ENCODE results near the gene PRKAR1B.

Gene PRKAR1B

DNA sequence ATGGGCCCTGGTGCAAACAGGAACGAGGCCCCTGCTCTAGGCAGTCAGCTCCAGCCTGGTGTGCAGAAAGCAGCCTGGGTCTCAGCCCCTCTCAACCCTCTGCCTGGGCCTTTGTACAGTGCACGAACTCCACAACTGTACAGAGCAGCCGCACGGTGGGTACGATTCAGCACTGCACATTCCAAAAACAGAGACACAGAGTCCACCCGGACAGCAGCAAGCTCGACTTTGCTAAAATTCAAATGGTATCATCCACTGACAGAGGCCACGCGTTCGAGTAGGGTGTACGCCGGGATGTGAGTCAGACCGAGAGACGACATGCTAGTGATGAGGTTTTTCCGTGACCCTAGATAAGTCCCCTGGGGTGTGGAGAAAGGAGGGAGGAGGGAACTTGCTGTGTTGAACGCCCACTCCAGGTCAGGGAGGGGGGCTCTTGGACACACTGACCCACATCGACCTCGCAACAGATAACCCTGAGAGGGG, 141.8 kb downstream of the PRKAR1B start:
- no peak for DNase-seq

DNA sequence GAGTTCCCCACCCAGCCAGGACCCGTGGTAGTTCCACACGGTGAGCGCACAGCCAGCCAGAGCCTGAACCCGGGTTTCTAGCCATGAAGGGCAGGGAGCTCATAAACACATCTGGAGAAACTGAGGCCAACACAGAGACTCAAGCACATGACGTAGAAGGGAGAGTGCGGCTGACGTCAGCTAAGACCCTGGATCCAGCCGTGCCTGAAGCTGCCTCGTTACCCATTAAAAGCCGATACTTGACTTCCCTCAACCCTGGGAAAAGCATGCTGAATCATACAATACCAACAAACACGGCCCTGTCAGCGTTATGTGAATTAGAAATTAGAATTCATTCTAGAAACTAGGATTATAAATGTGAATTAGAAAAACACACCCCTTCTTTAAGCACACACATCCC, 142.3 kb downstream of the PRKAR1B start:
- DNase-seq: no peak

DNA sequence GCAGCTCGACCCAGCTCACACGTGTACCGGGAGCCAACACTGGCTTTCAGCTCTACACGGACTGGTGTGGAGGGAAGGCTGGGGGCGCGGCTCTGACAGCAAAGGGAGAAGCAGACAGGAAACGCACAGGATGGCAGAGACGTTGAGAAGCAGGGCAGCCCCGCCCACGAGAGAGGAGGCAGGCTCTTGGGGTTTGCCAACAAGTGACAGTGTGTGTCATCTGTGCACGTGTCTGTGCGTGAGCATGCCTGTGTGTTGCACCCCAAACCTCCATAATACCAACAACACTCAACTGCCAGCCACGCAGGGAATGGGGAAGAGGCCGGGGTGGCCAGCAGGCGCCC, 143.0 kb downstream of the PRKAR1B start:
- no peak for DNase-seq

DNA sequence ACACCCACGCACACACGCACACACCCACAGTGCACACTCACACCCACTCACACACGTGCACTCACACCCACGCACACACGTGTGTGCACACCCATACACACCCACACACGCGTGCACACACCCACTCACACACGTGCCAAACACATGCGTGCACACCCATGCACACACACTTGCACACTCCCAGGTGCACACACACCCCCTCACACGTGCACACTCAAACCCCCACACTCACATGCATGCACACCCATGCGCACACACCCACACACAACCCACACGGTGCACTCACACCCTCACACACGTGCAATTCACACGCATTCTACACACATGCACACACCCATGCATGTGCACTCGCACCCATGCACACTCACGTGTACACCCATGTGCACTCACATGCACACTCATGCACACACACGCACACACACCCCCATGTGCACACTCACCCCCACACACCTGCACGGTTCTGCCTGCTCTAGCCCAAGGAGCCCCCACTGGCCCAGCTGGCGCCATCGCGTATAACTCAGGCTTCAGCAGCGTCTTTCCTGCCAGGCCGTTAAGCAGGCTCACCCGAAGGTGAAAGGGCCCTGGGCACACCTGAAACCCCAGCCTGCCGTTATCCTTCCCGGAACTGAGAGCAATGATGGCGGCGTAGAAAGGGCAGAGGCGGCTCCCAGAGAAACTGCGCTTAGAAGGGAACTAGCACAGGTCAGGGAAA, 143.5 kb downstream of the PRKAR1B start:
- no peak for DNase-seq

DNA sequence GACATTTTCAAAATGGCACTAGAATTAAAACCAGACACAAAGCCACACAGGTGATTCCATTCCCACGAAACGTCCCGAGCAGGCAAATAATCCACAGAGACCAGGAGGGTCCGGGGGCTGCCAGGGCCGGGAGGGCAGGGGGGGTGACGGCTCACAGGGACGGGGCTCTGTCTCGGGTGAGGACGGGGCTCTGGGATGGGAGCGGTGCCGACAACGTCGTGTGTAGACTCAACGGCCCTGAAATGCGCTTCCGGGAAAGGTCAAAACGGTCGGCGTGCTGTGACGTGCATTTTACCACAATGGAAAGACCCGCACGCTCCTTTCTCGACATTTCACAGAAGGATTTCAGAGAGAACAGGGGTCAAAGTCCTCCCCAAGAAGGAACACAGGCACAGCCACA, 144.2 kb downstream of the PRKAR1B start:
- no peak for DNase-seq

DNA sequence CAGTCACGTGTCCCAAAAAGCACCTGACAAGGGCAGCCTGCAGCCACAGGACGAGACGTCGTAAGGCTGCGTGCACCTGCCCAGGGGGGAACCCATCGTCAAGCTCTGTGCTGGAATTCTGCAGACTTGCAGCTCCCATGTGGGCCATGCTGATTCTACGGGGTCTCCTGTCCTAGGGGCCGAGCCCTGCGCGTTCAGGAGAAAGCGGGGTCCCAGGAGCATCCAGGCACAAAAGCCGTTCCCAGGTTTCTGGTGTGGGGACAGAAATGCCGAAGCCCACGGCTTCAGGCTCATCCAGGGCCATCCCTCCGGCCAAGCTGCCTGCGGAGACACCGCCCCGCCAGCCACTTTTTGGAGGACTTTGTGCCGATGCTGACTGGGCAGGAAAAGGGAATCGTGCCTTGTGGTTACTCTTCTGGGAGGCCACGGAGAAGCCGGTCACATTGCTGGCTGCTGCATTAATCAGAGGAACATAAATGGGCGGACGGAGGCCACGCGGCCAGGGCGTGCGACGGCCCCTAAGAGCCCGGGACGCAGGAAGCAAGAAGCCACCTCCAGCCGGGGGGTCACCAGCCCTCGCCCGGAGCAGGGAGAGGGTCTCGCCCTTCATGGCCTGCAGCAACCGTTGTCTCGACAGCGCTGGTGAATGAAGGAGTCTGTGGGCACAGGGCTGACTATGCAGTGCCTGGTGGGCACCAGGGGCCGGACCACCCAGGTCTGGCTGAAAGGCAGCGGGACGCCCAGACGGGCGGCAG, 144.8 kb downstream of the PRKAR1B start:
- DNase-seq: no peak

DNA sequence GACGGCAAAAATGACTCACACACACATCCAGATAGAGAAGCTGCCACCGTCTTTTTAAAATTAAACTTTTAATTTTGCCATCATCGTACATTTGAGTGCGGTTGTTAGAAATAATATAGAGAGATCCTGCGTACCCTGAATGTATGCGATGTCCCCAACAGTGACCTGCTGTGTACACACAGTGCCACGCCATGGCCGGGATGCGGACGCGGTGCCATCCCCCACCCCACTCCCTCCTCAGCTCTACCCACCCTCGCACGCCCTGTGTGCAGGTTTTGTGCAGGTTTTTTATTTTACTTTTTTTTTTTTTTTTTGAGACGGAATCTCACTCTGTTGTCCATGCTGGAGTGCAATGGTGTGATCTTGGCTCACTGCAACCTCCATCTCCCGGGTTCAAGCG, 148.7 kb downstream of the PRKAR1B start:
- DNase-seq: no peak

DNA sequence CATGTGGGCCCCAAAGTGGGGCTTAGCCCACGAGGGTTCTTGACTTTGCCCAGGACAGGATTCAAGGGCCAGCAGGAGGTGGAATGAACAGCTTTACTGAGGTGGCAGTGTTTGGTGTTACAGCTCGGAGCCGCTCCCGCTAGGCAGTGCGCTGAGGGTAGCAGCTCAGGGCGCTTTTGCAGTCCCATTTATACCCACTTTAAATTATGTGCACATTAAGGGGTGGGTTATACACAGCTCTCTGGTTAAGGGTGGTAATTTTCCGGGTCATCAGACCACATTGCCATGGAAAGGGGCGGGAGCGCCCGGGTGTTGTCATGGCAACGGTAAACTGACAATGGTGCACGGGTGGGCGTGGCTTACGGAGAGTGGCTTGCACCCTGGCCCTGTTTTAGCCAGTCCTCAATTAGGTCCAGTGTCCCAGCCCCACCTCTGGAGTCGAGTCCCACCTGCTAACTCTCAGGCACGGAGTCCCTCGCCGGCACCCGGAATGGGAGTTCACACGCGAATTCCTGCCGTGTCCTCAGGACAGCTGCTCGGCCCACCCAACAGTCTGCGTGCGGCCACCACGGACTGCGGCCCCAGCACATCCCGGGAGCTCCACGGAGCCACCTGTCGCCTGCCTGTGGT, 149.2 kb downstream of the PRKAR1B start:
- no peak for DNase-seq

DNA sequence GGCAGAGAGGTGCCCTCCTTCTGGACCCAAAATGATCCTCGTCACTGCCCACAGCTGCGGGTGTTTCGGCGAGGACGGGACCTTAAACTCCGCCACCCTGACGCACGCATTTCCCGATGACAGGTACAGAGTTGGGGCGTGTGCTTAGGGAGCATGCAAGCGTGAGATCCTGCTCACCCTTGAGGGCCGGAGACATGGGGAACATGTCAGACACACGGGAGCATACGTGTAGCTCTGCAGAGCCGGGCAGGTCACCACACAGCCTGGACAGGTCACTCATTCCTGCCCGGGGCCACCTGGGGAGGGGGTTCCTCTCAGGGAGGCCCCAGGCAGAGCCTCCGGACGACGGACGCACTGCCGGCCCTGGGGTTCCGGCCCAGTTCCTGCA, 149.8 kb downstream of the PRKAR1B start:
- no peak for DNase-seq

DNA sequence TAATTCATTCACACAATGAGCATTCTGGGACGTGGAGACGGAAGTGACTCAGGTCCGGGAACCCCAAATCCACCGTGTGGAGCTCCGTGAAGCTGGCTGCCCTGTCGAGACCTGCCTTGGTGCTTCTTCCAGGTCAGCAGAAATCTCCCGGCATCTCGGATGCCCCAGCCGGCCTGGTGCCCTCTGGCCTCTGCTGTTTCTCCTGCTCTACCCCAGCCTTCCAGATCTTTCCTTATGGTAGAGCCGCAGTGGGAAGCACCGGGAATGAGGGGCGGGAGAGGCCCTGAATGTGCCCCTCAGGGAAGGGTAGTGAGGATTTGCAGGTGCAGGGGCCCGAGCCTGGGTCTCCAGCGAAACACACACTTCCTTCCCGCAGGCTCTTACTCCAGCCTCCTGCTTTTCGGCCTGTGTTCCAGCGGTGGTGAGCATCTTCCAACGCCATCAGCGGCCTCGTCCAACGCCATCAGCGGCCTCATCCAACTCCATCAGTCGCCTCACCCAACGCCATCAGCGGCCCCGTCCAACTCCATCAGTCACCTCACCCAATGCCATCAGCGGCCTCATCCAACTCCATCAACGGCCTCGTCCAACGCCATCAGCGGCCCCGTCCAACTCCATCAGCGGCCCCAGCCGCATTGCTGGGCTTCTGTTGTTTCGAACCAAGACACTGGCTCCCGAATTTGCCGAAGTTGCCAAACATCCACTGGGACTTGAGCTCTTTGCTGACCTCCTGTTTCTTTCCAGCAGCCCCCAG, 150.4 kb downstream of the PRKAR1B start:
- no peak for DNase-seq

DNA sequence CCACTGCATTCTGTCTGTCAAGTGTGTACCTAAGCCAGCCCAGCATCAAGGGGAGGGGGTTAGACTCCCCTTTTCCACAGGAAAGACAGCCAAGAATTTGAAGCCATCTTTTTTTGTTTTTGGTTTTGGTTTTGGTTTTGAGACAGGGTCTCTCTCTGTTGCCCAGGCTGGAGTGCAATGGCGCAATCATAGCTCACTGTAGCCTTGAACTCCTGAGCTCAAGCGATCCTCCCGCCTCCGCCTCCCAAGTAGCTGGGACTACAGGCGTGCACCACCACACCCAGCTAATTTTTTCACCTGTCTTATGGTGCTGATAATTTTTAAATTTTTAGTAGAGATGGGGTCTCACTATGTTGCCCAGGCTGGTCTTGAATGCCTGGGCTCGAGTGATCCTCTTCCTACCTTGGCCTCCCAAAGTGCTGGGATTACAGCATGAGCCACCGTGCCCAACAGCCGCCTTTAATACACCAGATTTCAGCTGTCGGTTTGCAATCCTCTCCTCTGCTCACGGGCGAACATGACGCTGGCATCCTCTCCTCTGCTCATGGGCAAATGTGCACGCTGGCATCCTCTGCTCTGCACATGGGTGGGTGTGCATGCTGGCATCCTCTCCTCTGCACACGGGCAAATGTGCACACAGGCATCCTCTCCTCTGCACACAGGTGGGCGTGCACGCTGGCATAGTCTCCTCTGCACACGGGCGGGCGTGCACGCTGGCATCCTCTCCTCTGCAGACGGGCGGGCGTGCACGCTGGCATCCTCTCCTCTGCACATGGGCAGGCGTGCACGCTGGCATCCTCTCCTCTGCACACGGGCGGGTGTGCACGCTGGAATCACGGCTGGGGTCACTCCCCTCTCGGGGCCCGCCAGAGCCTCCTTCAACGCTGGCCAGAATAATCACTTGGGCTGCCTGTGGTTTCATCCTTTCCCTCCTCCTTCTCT, 151.4 kb downstream of the PRKAR1B start:
- no peak for DNase-seq

DNA sequence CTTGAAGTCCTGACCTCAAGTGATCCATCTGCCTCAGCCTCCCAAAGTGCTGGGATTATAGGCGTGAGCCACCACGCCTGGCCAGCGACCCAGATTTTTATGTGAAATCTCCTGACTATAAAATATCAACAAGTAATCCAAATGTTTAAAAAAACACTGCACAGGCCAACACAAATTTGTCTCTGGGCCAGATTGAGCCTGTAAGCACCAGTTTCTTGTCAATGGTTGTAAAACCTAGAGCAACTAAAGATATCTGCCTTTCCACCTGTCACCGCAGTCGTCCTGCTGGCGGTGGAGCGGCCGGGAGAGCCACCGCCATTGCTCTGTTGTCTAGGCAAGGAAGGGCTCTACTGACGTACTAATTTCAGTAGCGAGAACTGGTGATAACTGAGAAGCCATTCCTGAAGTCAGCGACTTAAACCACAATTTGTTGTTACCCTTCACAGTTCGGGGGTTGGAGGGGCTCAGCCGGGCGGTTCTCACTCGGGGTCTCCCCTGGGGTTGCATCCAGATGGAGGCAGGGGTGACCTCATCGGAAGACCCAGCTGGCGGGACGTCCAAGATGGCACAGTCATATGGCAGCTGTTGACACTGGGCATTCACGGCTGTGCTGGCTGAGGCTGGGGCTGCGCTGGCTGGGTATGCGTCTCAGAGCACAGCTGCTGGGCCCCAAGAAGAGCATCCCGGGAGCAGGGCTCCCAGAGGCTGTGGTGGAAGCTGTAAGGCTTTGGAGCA, 152.3 kb downstream of the PRKAR1B start:
- DNase-seq: no peak

DNA sequence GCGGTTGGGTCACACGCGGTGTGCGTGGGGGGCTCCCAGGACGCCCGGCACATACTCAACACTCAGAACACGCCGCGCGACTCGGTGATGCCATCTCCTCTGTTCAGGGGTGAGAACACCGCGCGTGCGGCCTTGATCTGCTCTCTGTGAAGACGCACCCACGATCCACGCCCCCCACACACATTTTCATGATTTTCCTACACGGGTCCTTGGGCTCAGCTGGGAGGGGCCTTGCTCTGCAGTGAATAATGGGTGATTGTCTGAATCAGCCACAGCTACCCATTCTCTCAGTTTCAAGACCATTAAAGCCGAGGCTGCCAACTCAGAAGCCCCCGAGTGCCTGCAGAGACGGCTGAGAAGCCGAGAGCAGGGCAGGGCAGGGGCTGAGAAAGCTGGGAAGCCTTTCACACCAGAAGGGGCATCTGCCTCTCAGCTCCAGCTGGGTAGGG, 153.1 kb downstream of the PRKAR1B start:
- no peak for DNase-seq

DNA sequence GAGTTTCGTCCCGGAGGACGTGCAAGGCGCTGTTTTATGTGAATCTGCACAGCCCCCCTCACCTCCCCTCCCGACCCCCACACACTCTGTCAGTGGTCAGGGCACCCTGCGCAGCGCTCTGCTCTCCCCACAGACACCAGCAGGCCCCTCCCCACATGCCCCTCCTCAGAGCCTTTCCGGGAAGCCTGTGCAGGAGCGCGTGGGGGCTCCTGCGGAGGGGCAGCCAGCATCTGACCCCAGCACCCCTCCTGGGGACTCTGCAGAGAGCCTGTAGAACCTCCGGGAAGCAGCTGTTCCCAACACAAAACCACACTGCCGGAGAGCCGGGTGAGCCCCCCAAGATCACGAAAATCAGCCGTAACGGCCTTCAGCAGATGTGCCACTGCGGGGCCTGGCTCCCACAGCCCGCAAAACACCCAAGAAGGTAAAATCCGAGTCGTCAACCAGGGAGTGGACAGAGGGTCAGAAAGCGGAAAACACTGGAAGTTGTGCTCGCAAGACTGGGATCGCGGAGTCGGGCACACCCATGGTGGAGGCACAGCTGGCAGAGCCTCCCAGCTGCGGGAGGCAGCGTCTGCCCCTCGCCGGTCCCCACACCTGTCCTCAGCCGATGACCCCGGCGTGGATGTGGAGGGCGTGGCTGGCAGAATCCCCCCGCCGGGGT, 153.7 kb downstream of the PRKAR1B start:
- DNase-seq: no peak

DNA sequence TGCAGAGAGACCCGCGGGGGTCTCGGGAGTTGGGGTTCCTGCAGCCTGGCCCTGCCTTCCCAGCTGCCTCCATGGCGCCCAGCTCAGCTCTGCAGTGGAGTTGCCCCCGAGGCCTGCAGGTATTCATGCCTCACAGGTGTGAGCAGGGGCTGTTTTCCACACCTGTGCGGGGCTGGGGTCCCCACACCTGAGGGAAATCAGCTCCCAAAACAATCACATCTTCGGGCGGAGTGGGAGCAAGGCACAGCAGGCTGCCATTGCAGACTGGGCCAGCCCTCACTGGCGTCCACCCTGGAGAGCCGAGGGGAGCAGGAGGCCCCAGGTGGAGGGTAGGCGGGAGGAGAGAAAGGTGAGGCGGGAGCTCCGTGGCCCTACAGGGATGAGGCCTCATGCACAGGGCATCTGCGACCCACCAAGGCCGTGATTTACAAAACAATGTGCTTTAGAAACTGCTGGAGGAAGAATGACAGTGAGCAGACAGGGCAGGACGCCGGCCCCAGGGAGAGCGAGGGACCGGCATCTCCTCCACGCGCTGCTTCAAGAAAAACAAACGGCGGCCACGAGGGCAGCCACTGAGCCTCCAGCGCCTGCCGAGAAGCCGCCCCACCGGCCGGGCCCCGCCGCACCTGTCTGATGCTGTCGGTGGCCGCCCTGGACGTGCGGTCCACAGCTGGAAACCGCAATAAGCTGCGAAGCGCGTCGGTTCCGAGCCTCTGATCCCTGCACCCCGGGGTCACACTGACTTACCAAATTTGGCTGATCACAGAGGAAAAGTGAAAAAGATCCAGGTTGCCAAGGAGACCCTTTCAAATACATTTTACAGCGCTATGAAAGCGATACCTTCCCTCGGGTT, 154.4 kb downstream of the PRKAR1B start:
- no peak for DNase-seq

DNA sequence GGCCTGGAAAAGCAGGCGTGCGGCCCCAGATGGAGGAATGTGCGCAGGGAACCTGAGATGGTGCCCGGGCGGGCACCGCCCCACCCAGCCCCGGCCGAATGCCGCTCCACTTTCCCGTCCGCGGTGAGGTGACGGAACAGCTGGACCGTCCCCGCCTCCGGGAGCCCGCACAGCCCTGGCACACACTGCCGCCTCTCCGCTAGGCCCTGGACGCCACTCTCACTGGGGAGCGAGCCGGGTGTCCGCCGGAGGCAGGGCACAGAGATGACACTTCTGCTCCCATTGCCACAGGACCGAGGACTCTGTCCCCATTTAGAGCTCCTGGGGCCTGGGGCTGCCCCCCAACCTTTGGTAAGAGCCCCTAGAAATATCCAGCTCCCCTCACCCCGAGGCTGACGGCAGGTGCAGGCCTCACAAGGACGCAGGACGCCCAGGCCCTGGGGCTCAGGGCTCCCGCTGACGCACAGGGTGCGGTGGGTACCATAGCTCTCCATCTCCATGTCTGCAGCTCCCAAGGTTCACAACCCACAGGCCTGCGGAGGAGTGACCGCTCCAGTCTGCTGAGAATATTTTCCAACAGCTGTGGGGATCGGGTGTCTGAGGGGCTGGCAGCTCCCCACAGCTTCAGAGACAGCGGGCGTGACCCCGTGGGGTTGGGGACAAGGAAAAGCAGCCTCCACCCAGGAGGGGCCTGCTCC, 155.2 kb downstream of the PRKAR1B start:
- no peak for DNase-seq

DNA sequence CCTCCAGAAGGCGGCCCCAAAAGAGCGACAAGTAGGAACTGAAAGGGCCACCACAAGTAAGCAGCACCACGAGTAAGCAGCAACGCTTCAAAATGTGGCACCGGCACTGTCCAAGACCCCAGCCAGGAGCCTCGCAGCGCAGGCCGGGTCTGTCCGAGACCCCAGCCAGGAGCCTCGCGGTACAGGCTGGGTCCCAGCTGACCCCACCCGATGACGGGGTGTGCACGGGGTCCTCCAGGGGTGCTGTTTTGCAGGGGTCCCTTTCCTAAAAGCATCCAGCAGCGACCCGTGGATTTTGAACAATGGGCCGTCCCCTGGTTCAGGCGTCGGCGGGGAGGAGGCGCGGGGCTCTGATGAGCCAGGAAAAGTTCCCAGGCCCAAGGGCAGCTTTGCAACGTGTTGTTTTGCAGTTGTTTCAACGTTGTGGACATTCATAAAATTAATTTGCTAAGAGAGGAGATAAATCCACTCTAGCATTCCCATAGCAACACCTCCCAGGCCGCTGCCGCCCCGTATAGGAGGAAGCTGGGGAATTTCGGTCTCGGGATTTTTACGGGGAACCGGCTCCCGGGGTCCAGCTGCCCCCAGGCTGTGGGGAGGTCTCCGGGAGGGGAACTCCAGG, 155.9 kb downstream of the PRKAR1B start:
- DNase-seq: no peak

DNA sequence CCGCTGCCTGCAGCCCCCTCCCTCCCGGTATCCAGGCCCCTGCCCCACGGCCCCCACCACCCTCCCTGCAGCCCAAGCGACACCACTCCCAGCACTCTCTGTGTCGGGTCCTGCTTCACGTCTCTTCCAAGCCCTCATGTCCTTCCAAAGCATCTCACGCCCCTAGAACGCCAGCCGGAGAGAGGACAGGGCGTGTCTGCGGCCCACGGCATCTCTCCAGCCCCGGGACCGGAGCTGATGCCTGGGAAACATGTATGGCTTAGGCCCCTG, 156.3 kb downstream of the PRKAR1B start:
- DNase-seq: no peak

All from NCI-H446 (cell line).